Measurements from ENCODE around the gene CEP104.

CEP104 gene

GRCh38 chr1:3905266-3905952 is 48.4 kb upstream of the CEP104 start:
- Histone ChIP-seq H3K4me2 (ENCODE audit: insufficient read depth, low read length, poor library complexity, severe bottlenecking) (no peak overlapping the region), H3K4ac (ENCODE audit: low read length) (no peak overlapping the region), H4K91ac (ENCODE audit: low read depth, low read length, poor library complexity) (no peak overlapping the region), H3K9ac (ENCODE audit: low read depth, low read length, poor library complexity) (no peak overlapping the region), H3K27me3 (ENCODE audit: control insufficient read depth in 3 of 3, insufficient read depth in 3 of 3, low read depth in 1 of 3, low read length in 3 of 3) (no peaks in the 10 kb centered on the region), H2BK12ac (ENCODE audit: low read length) (no peak overlapping the region), H2BK5ac (ENCODE audit: low read length) (no peak overlapping the region), H3K23ac (ENCODE audit: low read depth, low read length, poor library complexity) (no peak overlapping the region), H2AFZ (ENCODE audit: low read length) (no peak overlapping the region), H3K27ac (replicated peaks; ENCODE audit: low read length) (no peak overlapping the region), H3K79me1 (ENCODE audit: low read depth, low read length) (peaks cover 2% of the 10 kb centered on the region), H3K14ac (ENCODE audit: low read length) (no peak overlapping the region), H2BK120ac (ENCODE audit: low read depth, low read length) (no peak overlapping the region), H3K4me1 (ENCODE audit: control insufficient read depth in 2 of 2, insufficient read depth in 1 of 2, low read depth in 1 of 2, low read length in 2 of 2) (peaks cover 9 to 13% of the 10 kb centered on the region in 2 donors), H3K36me3 (replicated peaks in 1 of 2; ENCODE audit: control insufficient read depth in 2 of 2, insufficient read depth in 2 of 2, low read length in 2 of 2) (no peaks in the 10 kb centered on the region), H3K4me3 (ENCODE audit: low read length in 2 of 2) (no peak overlapping the region), H2AK5ac (ENCODE audit: low read depth, low read length) (no peak overlapping the region), H2BK15ac (ENCODE audit: low read length) (no peak overlapping the region), H3K18ac (ENCODE audit: low read length) (no peak overlapping the region), H4K8ac (ENCODE audit: low read depth, low read length) (no peak overlapping the region), H3K9me3 (replicated peaks in 1 of 2; ENCODE audit: control insufficient read depth in 2 of 2, insufficient read depth in 1 of 2, low read depth in 1 of 2, low read length in 2 of 2) (no peaks in the 10 kb centered on the region)
- DNase-seq (ENCODE audit: low spot score), result no peak
- no CpG with 5 or more reads among the region's 19 CpGs for WGBS, 2 donors (ENCODE audit: extremely low coverage in 2 of 2, insufficient read length in 2 of 2, insufficient replicate concordance in 1 of 2)

DNA sequence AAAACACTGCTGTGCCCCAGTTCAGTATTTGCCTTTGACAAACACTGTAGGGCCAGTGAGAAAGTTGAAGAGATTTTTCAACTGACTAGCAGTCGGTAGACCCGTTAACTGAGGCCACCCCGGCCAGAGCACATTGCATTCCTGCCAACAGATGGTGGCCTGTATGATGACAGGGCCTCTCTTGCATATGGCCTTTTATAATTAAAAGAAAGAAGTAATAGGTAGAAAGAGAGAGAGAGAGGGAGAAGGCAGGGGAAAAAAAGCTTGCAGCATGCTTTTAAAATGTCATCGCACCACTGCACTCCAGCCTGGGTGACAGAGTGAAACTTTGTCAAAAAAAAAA is 47.8 kb upstream of the CEP104 start:
- Histone ChIP-seq H3K23ac (ENCODE audit: low read depth, low read length, poor library complexity) (no peak overlapping the region), H3K18ac (ENCODE audit: low read length) (no peak overlapping the region), H3K27me3 (ENCODE audit: control insufficient read depth in 3 of 3, insufficient read depth in 3 of 3, low read depth in 1 of 3, low read length in 3 of 3) (no peaks in the 10 kb centered on the region), H3K4me1 (ENCODE audit: control insufficient read depth in 2 of 2, insufficient read depth in 1 of 2, low read depth in 1 of 2, low read length in 2 of 2) (peaks cover 6 to 10% of the 10 kb centered on the region in 2 donors), H3K36me3 (replicated peaks in 1 of 2; ENCODE audit: control insufficient read depth in 2 of 2, insufficient read depth in 2 of 2, low read length in 2 of 2) (no peaks in the 10 kb centered on the region), H4K91ac (ENCODE audit: low read depth, low read length, poor library complexity) (no peak overlapping the region), H3K4ac (ENCODE audit: low read length) (no peak overlapping the region), H3K27ac (replicated peaks; ENCODE audit: low read length) (no peak overlapping the region), H3K9ac (ENCODE audit: low read depth, low read length, poor library complexity) (no peak overlapping the region), H2BK12ac (ENCODE audit: low read length) (no peak overlapping the region), H2BK120ac (ENCODE audit: low read depth, low read length) (no peak overlapping the region), H3K9me3 (replicated peaks in 1 of 2; ENCODE audit: control insufficient read depth in 2 of 2, insufficient read depth in 1 of 2, low read depth in 1 of 2, low read length in 2 of 2) (no peaks in the 10 kb centered on the region), H3K14ac (ENCODE audit: low read length) (no peak overlapping the region), H4K8ac (ENCODE audit: low read depth, low read length) (no peak overlapping the region), H3K4me3 (ENCODE audit: low read length in 2 of 2) (no peak overlapping the region), H2BK15ac (ENCODE audit: low read length) (no peak overlapping the region), H2AFZ (ENCODE audit: low read length) (no peak overlapping the region), H3K79me1 (ENCODE audit: low read depth, low read length) (no peaks in the 10 kb centered on the region), H3K4me2 (ENCODE audit: insufficient read depth, low read length, poor library complexity, severe bottlenecking) (no peak overlapping the region), H2BK5ac (ENCODE audit: low read length) (peak overlapping the region; percentile 16), H2AK5ac (ENCODE audit: low read depth, low read length) (no peak overlapping the region)
- WGBS, 2 donors (ENCODE audit: extremely low coverage in 2 of 2, insufficient read length in 2 of 2, insufficient replicate concordance in 1 of 2), result no CpG with 5 or more reads among the region's 4 CpGs
- no peak for DNase-seq (ENCODE audit: low spot score)

GRCh38 chr1:3904006-3904842 is 47.2 kb upstream of the CEP104 start:
- H2BK120ac ChIP-seq (ENCODE audit: low read depth, low read length), result no peak overlapping the region
- DNase-seq (ENCODE audit: low spot score), result no peak
- no CpG with 5 or more reads among the region's 24 CpGs for WGBS, 2 donors (ENCODE audit: extremely low coverage in 2 of 2, insufficient read length in 2 of 2, insufficient replicate concordance in 1 of 2)

More at GRCh38 chr1:3904006-3904842, 47.2 kb upstream of the CEP104 start:
- no peak overlapping the region for H3K14ac ChIP-seq (ENCODE audit: low read length)
- H4K8ac ChIP-seq (ENCODE audit: low read depth, low read length), result no peak overlapping the region
- H3K4me2 ChIP-seq (ENCODE audit: insufficient read depth, low read length, poor library complexity, severe bottlenecking), result no peak overlapping the region
- H2AFZ ChIP-seq (ENCODE audit: low read length), result peak overlapping the region; percentile 64
- peak overlapping the region; percentile 20 for H3K18ac ChIP-seq (ENCODE audit: low read length)
- H3K36me3 ChIP-seq (replicated peaks in 1 of 2; ENCODE audit: control insufficient read depth in 2 of 2, insufficient read depth in 2 of 2, low read length in 2 of 2), result no peaks in the 10 kb centered on the region
- H3K27ac ChIP-seq (replicated peaks; ENCODE audit: low read length), result no peak overlapping the region
- H3K27me3 ChIP-seq (ENCODE audit: control insufficient read depth in 3 of 3, insufficient read depth in 3 of 3, low read depth in 1 of 3, low read length in 3 of 3), result no peaks in the 10 kb centered on the region
- H3K9me3 ChIP-seq (replicated peaks in 1 of 2; ENCODE audit: control insufficient read depth in 2 of 2, insufficient read depth in 1 of 2, low read depth in 1 of 2, low read length in 2 of 2), result no peaks in the 10 kb centered on the region
- H3K4me1 ChIP-seq (ENCODE audit: control insufficient read depth in 2 of 2, insufficient read depth in 1 of 2, low read depth in 1 of 2, low read length in 2 of 2), result peaks cover 6 to 10% of the 10 kb centered on the region in 2 donors
- no peak overlapping the region for H2BK12ac ChIP-seq (ENCODE audit: low read length)
- H3K23ac ChIP-seq (ENCODE audit: low read depth, low read length, poor library complexity), result no peak overlapping the region
- no peak overlapping the region for H4K91ac ChIP-seq (ENCODE audit: low read depth, low read length, poor library complexity)
- H2BK5ac ChIP-seq (ENCODE audit: low read length), result peak overlapping the region; percentile 16
- H2BK15ac ChIP-seq (ENCODE audit: low read length), result no peak overlapping the region
- peak overlapping the region; percentile 27 for H2AK5ac ChIP-seq (ENCODE audit: low read depth, low read length)
- H3K9ac ChIP-seq (ENCODE audit: low read depth, low read length, poor library complexity), result no peak overlapping the region
- H3K4ac ChIP-seq (ENCODE audit: low read length), result no peak overlapping the region
- peaks cover 4% of the 10 kb centered on the region for H3K79me1 ChIP-seq (ENCODE audit: low read depth, low read length)
- no peak overlapping the region for H3K4me3 ChIP-seq (ENCODE audit: low read length in 2 of 2)

Measured in neuronal stem cell (in vitro differentiated cells).